DND-41 (cell line): ENCODE data around the gene PSMB4.

Source experiments
- ATAC-seq: fragments of 200-7000 bp; cut with Tn5 transposase; 3 replicates; pipeline ENCODE4 v1.9.1; 2021; ENCODE audit warnings: low read depth; ENCODE audit not compliant: insufficient read depth
- DNase-seq: peaks from one replicate; pipeline ENCODE4 v3.0.0-alpha.2; 2020
- H2AFZ ChIP-seq: 2 replicates; pipeline ENCODE4 v1.6.0; 2012; ENCODE audit warnings: low read depth, low read length
- H3K27ac ChIP-seq: 2 replicates; pipeline ENCODE4 v1.5.1; 2012; ENCODE audit warnings: low read length, inconsistent platforms
- H3K27me3 ChIP-seq: fragments of 200-600 bp; sonication (generic); 2 replicates; pipeline ENCODE4 v1.6.0; 2012; ENCODE audit warnings: low read length, mild to moderate bottlenecking, inconsistent platforms; ENCODE audit not compliant: insufficient read depth, poor library complexity
- H3K36me3 ChIP-seq: 2 replicates; pipeline ENCODE4 v1.5.1; 2012; ENCODE audit warnings: low read length, inconsistent platforms; ENCODE audit not compliant: insufficient read depth
- H3K4me1 ChIP-seq: 2 replicates; pipeline ENCODE4 v1.5.1; 2012; ENCODE audit warnings: mild to moderate bottlenecking, low read length; ENCODE audit not compliant: insufficient read depth
- H3K4me2 ChIP-seq: 2 replicates; pipeline ENCODE4 v1.6.0; 2012; ENCODE audit warnings: mild to moderate bottlenecking, moderate library complexity, low read length, inconsistent platforms; ENCODE audit not compliant: insufficient read depth
- H3K4me3 ChIP-seq, 2 experiments: fragments of 200-600 bp in 1 of 2; shearing (Covaris generic) in 1 of 2; 2 replicates each; pipeline ENCODE4 v1.5.1; 2012 to 2016; ENCODE audit warnings: inconsistent platforms in 2 of 2, low read length in 2 of 2, mild to moderate bottlenecking in 2 of 2, low read depth in 1 of 2, moderate library complexity in 1 of 2
- H3K79me2 ChIP-seq: 2 replicates; pipeline ENCODE4 v1.6.0; 2012; ENCODE audit warnings: low read length, inconsistent platforms; ENCODE audit not compliant: insufficient read depth
- H3K9ac ChIP-seq: 2 replicates; pipeline ENCODE4 v1.6.0; 2012; ENCODE audit warnings: low read depth, mild to moderate bottlenecking, inconsistent platforms, low read length, moderate library complexity
- H3K9me3 ChIP-seq: 2 replicates; pipeline ENCODE4 v1.5.1; 2012; ENCODE audit warnings: low read length, moderate library complexity, mild to moderate bottlenecking, inconsistent platforms; ENCODE audit not compliant: insufficient read depth, severe bottlenecking
- H4K20me1 ChIP-seq: 2 replicates; pipeline ENCODE4 v1.6.0; 2012; ENCODE audit warnings: low read length; ENCODE audit not compliant: insufficient read depth
- EZH2 ChIP-seq: IDR thresholded peaks from 3 replicates; pipeline ENCODE4 v1.6.1; 2012; ENCODE audit warnings: borderline replicate concordance, low read depth, mild to moderate bottlenecking, moderate library complexity, low read length, inconsistent platforms; ENCODE audit not compliant: severe bottlenecking
- TF ChIP-seq, protein P1 (sequence below): IDR thresholded peaks from 2 replicates; pipeline ENCODE4 v1.5.1; 2012; ENCODE audit warnings: borderline replicate concordance, low read length, moderate library complexity, mild to moderate bottlenecking; ENCODE audit not compliant: poor library complexity, severe bottlenecking; ENCODE audit errors: extremely low read depth

Gene PSMB4

DNA sequence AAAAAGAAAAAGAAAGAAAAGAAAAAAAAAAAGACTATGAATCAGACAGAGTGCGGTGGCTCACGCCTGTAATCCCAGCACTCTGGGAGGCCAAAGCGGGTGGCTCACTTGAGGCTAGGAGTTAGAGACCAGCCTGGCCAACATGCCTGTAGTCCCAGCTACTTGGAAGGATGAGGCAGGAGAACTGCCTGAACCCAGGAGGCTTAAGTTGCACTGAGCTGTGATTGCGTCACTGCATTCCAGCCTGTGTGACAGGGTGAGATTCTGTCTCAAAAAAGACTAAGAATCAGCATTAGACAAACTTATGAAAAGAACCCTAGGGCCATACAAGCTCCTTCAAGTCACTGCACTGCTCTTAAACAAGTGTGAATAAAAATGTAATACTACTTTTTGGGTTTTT lies 16.9 kb downstream of the PSMB4 start:
- no peak for ATAC-seq
- H3K36me3 ChIP-seq, result peaks cover 86% of the 10 kb centered on the region

DNA sequence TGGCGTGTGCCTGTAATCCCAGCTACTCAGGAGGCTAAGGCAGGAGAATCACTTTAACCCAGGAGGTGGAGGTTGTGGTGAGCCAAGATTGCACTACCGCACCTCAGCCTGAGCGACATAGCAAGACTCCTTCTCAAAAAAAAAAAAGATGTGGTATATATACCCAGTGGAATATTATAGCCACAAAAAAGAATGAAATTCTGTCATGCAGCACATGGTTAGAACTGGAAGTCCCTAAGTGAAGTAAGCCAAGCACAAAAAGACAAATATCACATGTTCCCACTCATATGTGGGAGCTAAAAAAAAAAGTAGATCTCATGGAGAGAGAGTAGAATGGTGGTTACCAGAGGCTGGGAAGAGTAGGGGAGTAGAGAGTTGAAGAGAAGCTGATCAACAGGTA lies 18.7 kb downstream of the PSMB4 start:
- H3K4me2 ChIP-seq, result no peak overlapping the region
- no peaks in the 10 kb centered on the region for H3K27me3 ChIP-seq
- TF ChIP-seq, protein P1, sequence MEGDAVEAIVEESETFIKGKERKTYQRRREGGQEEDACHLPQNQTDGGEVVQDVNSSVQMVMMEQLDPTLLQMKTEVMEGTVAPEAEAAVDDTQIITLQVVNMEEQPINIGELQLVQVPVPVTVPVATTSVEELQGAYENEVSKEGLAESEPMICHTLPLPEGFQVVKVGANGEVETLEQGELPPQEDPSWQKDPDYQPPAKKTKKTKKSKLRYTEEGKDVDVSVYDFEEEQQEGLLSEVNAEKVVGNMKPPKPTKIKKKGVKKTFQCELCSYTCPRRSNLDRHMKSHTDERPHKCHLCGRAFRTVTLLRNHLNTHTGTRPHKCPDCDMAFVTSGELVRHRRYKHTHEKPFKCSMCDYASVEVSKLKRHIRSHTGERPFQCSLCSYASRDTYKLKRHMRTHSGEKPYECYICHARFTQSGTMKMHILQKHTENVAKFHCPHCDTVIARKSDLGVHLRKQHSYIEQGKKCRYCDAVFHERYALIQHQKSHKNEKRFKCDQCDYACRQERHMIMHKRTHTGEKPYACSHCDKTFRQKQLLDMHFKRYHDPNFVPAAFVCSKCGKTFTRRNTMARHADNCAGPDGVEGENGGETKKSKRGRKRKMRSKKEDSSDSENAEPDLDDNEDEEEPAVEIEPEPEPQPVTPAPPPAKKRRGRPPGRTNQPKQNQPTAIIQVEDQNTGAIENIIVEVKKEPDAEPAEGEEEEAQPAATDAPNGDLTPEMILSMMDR, result no peak
- no peak for TF ChIP-seq EZH2
- peaks cover 86% of the 10 kb centered on the region for H3K36me3 ChIP-seq
- ATAC-seq, result no peak
- H3K4me1 ChIP-seq, result no peaks in the 10 kb centered on the region
- H3K27ac ChIP-seq, result no peak overlapping the region
- no peak for DNase-seq
- H3K9me3 ChIP-seq, result no peaks in the 10 kb centered on the region
- H4K20me1 ChIP-seq, result 0 out of 2 replicates have a peak, but pooled peaks cover 3% of the 10 kb centered on the region
- H3K79me2 ChIP-seq, result peaks cover 2% of the 10 kb centered on the region; the same call in 1 of the 2 replicates
- no peak overlapping the region for H3K9ac ChIP-seq
- H3K4me3 ChIP-seq, result no peak overlapping the region
- H2AFZ ChIP-seq, result no peak overlapping the region

More for the DNA sequence above, 16.9 kb downstream of the PSMB4 start:
- peaks cover 2% of the 10 kb centered on the region; the same call in 1 of the 2 replicates for H3K79me2 ChIP-seq
- DNase-seq, result no peak
- TF ChIP-seq, protein P1, result no peak
- TF ChIP-seq EZH2, result no peak
- 0 out of 2 replicates have a peak, but pooled peaks cover 3% of the 10 kb centered on the region for H4K20me1 ChIP-seq
- no peak overlapping the region for H2AFZ ChIP-seq
- no peak overlapping the region for H3K4me3 ChIP-seq
- no peak overlapping the region for H3K27ac ChIP-seq
- no peaks in the 10 kb centered on the region for H3K27me3 ChIP-seq
- no peak overlapping the region for H3K9ac ChIP-seq
- H3K4me1 ChIP-seq, result no peaks in the 10 kb centered on the region
- H3K4me2 ChIP-seq, result no peak overlapping the region
- H3K9me3 ChIP-seq, result no peaks in the 10 kb centered on the region

DNA sequence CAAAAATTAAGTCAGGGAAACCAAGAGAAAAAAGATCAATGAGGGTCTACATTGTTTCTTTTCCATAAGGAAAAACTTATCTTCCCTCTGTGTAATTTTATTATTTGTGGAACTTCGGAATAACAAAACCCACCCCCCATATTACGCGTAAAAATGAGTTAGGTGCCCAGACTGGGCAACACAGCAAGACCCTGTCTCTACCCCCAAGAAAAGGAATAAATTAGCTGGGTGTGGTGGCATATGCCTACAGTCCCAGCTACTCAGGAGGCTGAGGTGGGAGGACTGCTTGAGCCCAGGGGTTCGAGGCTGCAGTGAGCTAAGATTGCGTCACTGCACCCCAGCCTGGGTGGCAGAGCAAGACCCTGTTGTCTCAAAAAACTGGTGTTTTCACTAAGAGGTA lies 20.4 kb downstream of the PSMB4 start:
- no peak for DNase-seq
- no peak overlapping the region for H3K9ac ChIP-seq
- no peak overlapping the region for H2AFZ ChIP-seq
- H4K20me1 ChIP-seq, result 0 out of 2 replicates have a peak, but pooled peaks cover 3% of the 10 kb centered on the region
- H3K4me1 ChIP-seq, result no peaks in the 10 kb centered on the region
- no peak overlapping the region for H3K4me3 ChIP-seq
- no peaks in the 10 kb centered on the region for H3K27me3 ChIP-seq
- TF ChIP-seq EZH2, result no peak
- TF ChIP-seq, protein P1, result no peak
- no peak for ATAC-seq
- no peak overlapping the region for H3K27ac ChIP-seq
- H3K9me3 ChIP-seq, result no peaks in the 10 kb centered on the region
- H3K79me2 ChIP-seq, result peaks cover 2% of the 10 kb centered on the region; the same call in 1 of the 2 replicates
- H3K4me2 ChIP-seq, result no peak overlapping the region
- peaks cover 88% of the 10 kb centered on the region for H3K36me3 ChIP-seq
